Suppressor macrophage treated with lipopolysaccharide for 4 hours (primary cell): ENCODE data around the gene PIWIL1.

Source experiments
- DNase-seq: peaks from one replicate; pipeline ENCODE4 v3.0.0-alpha.2; 2020

The PIWIL1 gene

GRCh38 chr12:130382818-130383217 lies 45.1 kb downstream of the PIWIL1 start:
- DNase-seq = no peak

- DNase-seq = no peak
Measured at GRCh38 chr12:130384234-130384633, 46.5 kb downstream of the PIWIL1 start.

- DNase-seq = no peak
Measured at GRCh38 chr12:130385193-130385592, 47.5 kb downstream of the PIWIL1 start.

GRCh38 chr12:130391186-130391585 lies 53.5 kb downstream of the PIWIL1 start:
- no peak for DNase-seq

- DNase-seq = no peak
Measured at GRCh38 chr12:130394906-130395305, 57.2 kb downstream of the PIWIL1 start.

- DNase-seq = no peak
Measured at GRCh38 chr12:130396667-130397066, 59.0 kb downstream of the PIWIL1 start.

- DNase-seq = no peak
Measured at GRCh38 chr12:130398100-130398848, 60.6 kb downstream of the PIWIL1 start.

- no peak for DNase-seq
Measured at GRCh38 chr12:130401703-130402102, 64.0 kb downstream of the PIWIL1 start.

GRCh38 chr12:130405332-130405731 lies 67.6 kb downstream of the PIWIL1 start:
- no peak for DNase-seq

GRCh38 chr12:130412384-130412783 lies 74.7 kb downstream of the PIWIL1 start:
- no peak for DNase-seq

GRCh38 chr12:130413909-130414308 lies 76.2 kb downstream of the PIWIL1 start:
- DNase-seq = no peak

GRCh38 chr12:130414381-130414780 lies 76.7 kb downstream of the PIWIL1 start:
- no peak for DNase-seq

GRCh38 chr12:130418251-130418650 lies 80.6 kb downstream of the PIWIL1 start:
- no peak for DNase-seq

- DNase-seq = no peak
Measured at GRCh38 chr12:130419116-130419515, 81.4 kb downstream of the PIWIL1 start.

GRCh38 chr12:130420071-130420470 lies 82.4 kb downstream of the PIWIL1 start:
- DNase-seq = no peak

- no peak for DNase-seq
Measured at GRCh38 chr12:130421896-130422295, 84.2 kb downstream of the PIWIL1 start.
